ENCODE measurements around the gene RPS14.
"Not testable (repeated sequence)": the region's sequence is repeated elsewhere in the genome, so short reads cannot be mapped to it uniquely, and the experiment has no call there.

RPS14 gene

DNA sequence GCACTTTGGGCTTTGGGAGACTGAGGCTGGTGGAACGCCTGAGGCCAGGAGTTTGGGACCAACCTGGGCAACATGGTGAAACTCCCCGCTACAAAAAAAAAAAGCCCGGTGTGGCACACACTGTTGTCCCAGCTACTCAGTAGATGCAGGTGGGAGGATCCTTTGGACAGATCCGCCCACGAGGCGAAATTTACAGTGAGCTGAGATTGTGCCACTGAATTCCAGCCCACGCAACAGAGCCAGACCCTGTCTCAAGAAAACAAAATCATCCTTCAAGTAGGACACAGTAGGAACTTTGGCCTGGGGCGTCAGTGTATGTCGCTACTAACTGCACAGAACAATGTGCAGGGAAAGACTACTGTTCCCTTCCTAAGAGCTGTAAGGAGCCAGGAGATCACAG, 4.8 kb downstream of the RPS14 start:
- DNase-seq (ENCODE audit: low read depth), result no peak

DNA sequence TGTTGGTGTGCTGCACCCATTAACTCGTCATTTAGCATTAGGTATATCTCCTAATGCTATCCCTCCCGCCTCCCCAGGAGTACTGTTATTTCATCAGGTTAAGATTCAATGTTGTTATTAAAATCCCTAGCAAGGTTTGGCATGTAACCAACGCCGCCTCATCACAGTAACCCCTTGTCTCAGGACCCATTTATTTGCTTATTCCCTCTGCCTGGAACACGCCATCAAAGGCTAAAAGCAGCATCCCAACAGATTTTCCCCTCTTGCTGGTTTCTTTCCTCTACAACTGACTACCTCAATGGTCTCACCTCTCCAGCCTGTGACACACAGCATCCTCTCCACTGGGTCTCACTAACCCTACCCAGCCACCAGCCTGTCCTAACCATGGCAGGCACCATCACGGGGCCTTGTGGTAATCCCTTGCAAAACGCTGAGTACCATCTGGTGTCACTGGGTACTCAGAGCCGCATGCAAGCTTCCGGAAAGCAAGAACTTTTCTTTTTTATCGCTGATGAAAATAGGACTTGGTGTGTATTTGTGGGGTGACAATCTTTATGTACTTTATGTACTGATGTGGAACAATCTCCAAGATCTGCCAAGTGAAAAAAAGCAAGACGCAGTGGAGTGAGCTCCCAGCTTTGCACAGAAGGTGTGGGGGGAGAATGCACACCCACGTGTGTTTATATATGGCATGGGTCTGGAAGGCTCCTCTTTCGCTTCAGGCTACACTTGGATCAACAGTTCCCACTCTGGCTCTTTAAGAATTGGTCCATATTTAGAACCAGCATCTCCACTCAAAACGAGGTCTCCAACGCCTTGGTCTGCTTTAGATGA, 6.1 kb downstream of the RPS14 start:
- DNase-seq (ENCODE audit: low read depth), result no peak

- DNase-seq (ENCODE audit: low read depth), result no peak
Measured at GRCh38 chr5:150442699-150443080, 6.8 kb downstream of the RPS14 start.

DNA sequence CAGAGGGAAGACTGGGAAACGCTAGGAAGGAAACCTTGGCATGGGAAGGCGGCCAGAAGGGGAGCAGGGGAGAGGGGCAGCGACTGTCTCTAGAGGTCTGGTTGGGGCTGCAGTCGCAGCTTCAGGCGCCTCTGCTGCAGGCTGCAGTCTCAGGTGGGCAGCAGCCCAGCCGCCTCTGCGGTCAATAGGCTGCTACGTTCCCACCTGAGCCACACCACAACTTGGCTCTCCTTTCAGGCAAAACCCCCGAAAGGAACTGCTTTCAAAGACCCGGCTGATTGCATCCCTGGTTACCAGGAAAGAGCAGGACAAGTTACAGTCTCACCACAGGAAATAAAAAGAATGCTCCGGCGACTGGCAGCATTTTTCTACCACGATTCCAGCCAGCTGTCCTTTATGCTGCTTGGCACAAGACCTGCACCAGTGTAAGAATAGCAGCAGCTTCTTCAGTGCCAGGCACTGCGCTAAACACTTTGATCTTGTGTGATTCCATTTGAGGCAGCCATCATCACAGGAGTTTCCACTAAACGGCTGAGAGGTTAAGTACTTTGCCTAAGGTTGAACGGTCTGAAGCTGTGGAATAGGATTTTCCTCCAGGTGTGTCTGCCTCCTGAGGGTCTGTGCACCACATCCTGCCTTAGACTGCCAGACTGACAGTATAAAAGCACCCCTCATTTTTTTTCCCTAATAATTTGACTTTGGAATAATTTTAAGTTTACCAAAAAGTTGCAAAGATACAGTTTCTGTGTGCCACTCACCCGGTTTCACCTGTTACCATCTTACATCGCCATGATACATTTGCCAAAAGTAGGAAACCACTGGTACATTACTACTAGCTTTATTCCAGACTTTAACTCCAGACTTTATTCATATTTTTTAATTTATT, 7.5 kb downstream of the RPS14 start:
- DNase-seq (ENCODE audit: low read depth), result no peak

GRCh38 chr5:150440948-150441812, 8.4 kb downstream of the RPS14 start:
- DNase-seq (ENCODE audit: low read depth), result no peak

DNA sequence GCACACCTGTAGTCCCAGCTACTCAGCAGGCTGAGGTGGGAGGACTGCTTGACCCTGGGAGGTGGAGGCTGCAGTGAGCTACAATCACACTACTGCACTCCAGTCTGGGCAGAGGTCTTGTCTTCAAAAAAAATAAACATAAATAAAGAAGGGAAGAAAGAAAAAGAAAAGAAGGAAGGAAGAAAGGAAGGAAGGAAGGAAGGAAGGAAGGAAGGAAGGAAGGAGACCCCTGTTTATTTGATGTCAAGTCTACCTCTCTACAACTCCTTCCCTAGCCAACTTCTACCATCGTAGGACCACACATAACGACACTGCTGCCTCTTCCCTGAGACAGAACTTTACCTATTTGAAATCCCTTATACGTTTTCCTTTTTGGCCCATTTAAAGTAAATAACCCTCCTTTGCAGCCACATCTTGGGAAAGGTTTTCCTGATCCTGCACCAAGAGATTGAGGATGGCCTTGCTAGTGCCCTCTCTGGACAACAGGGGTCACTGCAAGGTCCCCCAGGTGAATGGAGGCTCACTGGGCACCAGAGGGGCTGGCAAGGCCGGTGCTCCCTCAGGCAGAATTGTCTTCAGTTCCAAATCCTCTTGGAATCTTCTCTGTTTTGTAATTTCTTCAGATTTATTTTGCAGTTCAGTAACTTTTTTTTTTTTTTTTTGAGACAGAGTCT, 10.5 kb downstream of the RPS14 start:
- peak; percentile 27 for DNase-seq (ENCODE audit: low read depth)

DNA sequence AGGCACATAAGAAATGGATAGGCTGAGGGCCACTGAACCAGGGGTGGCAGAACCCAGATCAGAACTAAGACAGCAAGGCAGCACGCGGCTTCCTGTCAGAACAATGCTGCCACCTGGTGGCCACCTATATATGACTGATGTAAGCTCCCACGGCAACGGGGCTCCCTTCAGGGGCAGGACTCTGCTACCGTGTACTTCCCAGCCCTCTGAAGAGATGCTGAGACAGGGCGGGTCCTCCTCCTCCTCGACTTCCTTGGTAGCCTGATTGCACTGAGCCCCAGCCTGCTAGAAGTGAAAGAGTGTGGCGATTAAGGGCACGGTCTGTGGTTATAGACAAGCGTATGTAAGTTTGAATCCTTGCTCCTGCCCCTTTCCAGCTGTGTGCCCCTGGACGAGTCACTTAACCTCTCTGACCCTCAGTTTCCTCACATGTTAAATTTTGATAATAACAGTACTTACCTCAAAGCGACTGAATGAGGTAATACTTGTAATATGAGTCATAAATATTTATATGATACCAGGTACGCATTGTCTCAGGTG, 13.3 kb downstream of the RPS14 start:
- peak; percentile 85 for DNase-seq (ENCODE audit: low read depth)

DNA sequence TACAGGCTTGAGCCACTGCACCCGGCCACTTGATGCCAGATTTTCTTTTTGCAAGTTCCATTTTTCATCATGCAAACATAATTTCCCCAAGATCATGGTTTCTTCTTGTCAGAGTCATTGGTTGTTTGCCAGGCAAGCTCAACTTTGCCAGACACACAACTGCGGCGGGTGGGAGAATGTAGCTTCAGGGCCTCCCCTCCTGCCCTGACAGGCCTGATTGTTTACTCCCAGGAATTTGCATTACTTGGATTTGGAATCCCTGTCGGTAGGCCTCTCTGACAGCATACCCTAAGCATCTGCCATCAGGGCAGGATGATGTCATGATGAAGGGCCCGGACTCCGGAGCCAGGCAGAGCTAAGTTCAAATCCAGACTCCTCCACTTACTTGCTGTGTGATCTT, 15.1 kb downstream of the RPS14 start:
- peak; percentile 90 for DNase-seq (ENCODE audit: low read depth)

GRCh38 chr5:150431574-150431973, 18.0 kb downstream of the RPS14 start:
- no peak for DNase-seq (ENCODE audit: low read depth)

DNA sequence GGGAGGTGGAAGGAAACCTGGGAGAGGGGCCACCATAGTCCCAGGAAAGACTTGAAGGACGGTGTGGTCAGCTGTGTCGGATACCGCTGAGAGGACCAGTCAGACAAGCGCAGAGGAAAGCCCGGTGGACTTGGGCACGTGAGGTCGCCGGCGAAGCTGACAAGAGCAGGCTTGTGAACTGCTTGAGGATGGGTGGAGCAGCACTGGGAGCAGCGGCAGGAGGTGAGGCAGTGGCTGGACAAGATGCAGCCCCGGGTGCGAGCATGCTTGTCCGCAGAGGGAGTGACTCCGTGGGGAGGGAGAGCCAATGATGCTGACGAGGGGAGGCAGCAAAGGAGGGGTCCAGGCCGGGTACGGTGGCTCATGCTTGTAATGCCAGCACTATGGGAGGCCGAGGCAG, 18.5 kb downstream of the RPS14 start:
- no peak for DNase-seq (ENCODE audit: low read depth)

DNA sequence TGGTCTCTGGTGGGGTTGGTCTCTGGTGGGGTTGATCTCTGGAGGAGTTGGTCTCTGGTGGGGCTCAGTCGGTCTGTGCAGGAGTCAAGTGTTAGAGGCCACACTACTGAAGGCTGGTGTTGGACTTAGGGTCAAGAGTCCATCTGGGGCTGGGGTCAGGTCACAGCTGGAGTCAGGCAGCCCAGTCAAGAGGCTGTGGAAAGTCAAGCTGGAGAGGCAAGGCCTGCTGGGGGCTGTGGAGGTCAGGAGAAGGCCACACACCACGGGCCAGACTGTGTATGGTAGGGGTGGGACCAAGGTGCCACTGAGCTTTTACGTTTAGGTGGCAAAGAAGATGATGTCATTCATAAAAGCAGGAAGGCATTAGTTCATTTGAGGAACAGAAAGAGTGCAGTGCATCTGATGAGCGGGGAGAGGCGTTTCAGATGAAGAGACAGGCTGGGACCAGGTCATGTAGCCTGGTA, 20.1 kb downstream of the RPS14 start:
- no peak for DNase-seq (ENCODE audit: low read depth)

DNA sequence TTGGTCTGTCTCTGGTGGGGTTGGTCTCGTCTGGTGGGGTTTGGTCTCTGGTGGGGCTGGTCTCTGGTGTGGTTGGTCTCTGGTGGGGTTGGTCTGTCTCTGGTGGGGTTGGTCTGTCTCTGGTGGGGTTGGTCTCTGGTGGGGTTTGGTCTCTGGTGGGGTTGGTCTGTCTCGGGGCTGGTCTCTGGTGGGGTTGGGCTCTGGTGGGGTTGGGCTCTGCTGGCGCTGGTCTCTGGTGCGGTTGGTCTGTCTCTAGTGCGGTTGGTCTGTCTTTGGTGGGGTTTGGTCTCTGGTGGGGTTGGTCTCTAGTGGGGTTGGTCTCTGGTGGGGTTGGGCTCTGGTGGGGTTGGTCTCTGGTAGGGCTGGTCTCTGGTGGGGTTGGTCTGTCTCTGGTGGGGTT, 20.6 kb downstream of the RPS14 start:
- DNase-seq (ENCODE audit: low read depth), result no peak

DNA sequence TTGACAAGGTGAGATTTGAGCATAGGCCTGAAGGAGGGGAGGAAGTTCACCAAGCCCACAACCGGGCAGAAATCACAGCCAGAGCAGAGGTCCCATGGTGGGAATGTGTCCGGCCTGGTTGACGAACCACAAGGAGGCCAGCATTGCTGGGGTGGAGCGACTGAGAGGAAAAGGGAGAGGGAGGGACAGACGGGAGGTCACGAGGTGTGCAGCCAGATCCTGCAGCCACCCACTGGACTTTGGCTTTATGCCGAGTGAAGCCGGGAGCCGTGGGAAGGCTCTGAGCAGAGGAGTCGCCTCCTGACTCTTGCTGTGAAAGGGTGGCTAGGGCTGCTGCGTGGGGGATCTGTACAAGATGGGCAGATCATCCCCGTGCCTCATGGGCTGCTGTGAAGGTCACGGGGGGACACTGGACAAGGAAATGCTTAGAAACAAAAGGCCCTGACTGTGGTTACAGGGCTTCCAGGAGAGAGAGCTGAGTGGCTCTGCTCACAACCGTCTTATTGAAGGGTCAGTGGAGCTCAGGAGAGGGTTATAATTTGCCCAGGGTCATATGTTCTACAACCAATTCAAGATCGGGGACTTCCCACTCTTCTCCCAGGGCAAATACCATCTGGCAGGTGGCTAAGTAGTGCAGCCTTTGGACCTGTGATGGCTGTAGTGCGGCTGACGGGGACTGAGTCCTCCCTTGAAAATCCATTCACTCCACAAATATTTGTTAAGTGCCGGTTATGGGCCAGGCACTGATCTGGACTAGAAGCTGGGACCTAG, 21.2 kb downstream of the RPS14 start:
- DNase-seq (ENCODE audit: low read depth), result peak; percentile 26

- not testable (repeated sequence) for DNase-seq (ENCODE audit: low read depth)
Measured at GRCh38 chr5:150426165-150426564, 23.4 kb downstream of the RPS14 start.

GRCh38 chr5:150422758-150423157, 26.8 kb downstream of the RPS14 start:
- DNase-seq (ENCODE audit: low read depth), result no peak

GRCh38 chr5:150422075-150422474, 27.5 kb downstream of the RPS14 start:
- DNase-seq (ENCODE audit: low read depth), result no peak

- DNase-seq (ENCODE audit: low read depth), result no peak
Measured at GRCh38 chr5:150419630-150420270, 29.8 kb downstream of the RPS14 start.

DNA sequence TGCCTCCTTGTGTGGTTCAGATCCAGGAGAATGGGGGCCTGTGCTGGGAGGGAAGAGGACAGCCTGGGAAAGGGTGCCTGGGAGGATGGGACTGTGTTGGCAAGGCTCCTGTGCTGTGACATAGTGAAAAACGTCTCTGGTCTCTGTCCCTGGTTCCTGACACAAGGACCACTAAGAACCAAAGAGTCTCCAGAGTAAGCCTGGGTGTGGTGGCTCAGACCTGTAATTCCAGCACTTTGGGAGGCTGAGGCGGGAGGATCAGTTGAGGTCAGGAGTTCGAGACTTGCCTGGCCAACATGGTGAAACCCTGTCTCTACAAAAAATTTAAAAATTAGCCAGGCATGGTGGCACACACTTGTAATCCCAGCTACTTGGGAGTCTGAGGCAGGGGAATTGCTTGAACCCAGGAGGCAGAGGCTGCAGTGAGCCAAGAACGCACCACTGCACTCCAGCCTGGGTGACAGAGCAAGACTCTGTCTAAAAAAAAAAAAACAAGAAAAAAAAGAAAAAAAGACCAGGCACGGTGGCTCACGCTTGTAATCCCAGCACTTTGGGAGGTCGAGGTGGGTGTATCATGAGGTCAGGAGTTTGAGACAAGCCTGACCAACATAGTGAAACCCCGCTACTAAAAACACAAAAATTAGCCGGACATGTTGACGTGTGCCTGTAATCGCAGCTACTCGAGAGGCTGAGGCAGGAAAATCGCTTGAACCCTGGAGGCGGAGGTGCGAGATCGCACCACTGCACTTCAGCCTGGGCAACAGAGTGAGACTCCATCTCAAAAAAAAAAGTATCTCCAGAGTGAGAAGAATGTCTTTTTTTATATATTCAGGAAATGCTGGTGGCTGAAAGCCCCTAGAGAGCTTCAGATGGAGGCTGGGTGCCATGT, 35.4 kb downstream of the RPS14 start:
- not testable (repeated sequence) for DNase-seq (ENCODE audit: low read depth)
